ENCODE measurements around the gene SEMA3G.

SEMA3G gene

GRCh38 chr3:52444860-52445793, at the start of gene SEMA3G:
Gene SEMA3G, minus strand, starts transcription at chr3:52445103. Its CDS starts 76 bp downstream, at chr3:52445027.
- DNase-seq (ENCODE audit: low read depth): peak; percentile 53
- no peak within 1 kb of the TSS for H3K4me3 ChIP-seq (ENCODE audit: low read length)
- TF ChIP-seq CTCF (conservative IDR thresholded peaks at IDR 0.05; ENCODE audit: low read length): peak; percentile 57

GRCh38 chr3:52494445-52494844, 49.5 kb upstream of the SEMA3G start:
- no peak for TF ChIP-seq CTCF (conservative IDR thresholded peaks at IDR 0.05; ENCODE audit: low read length)
- no peak for DNase-seq (ENCODE audit: low read depth)
- no peak overlapping the region for H3K4me3 ChIP-seq (ENCODE audit: low read length)

GRCh38 chr3:52493232-52494017, 48.5 kb upstream of the SEMA3G start:
- no peak for DNase-seq (ENCODE audit: low read depth)
- H3K4me3 ChIP-seq (ENCODE audit: low read length): no peak overlapping the region
- no peak for TF ChIP-seq CTCF (conservative IDR thresholded peaks at IDR 0.05; ENCODE audit: low read length)

GRCh38 chr3:52492059-52492458, 47.2 kb upstream of the SEMA3G start:
- no peak overlapping the region for H3K4me3 ChIP-seq (ENCODE audit: low read length)
- DNase-seq (ENCODE audit: low read depth): no peak
- TF ChIP-seq CTCF (conservative IDR thresholded peaks at IDR 0.05; ENCODE audit: low read length): no peak

- no peak for DNase-seq (ENCODE audit: low read depth)
- TF ChIP-seq CTCF (conservative IDR thresholded peaks at IDR 0.05; ENCODE audit: low read length): no peak
- no peak overlapping the region for H3K4me3 ChIP-seq (ENCODE audit: low read length)
Observed at GRCh38 chr3:52490939-52491526, 46.1 kb upstream of the SEMA3G start.

- DNase-seq (ENCODE audit: low read depth): no peak
- TF ChIP-seq CTCF (conservative IDR thresholded peaks at IDR 0.05; ENCODE audit: low read length): no peak
- H3K4me3 ChIP-seq (ENCODE audit: low read length): no peak overlapping the region
Observed at GRCh38 chr3:52490035-52490938, 45.4 kb upstream of the SEMA3G start.

Measured in AG10803 (cell line).